K562 (cell line): Measurements from ENCODE around the gene MED29. TPM values are rescaled to one million over a fixed set of nuclear protein-coding genes. Genes with fewer than 3 reads are reported as not detected.

Experiments
- ARHGAP35 ChIP-seq: fragments of 450-650 bp; IDR thresholded peaks from 2 replicates; pipeline ENCODE4 v1.6.1; 2018; ENCODE audit not compliant: partially characterized antibody
- BRD9 ChIP-seq: fragments of 450-650 bp; IDR thresholded peaks from 2 replicates; pipeline ENCODE4 v1.6.1; 2018; ENCODE audit warnings: low read depth; ENCODE audit not compliant: partially characterized antibody
- CBX8 ChIP-seq: fragments of 200-600 bp; sonication (generic); IDR thresholded peaks from 2 replicates; pipeline ENCODE4 v1.6.1; 2012; ENCODE audit warnings: borderline replicate concordance, mixed run types, low read depth, mild to moderate bottlenecking, moderate library complexity, mixed read lengths, low read length, control low read depth, inconsistent platforms; ENCODE audit not compliant: poor library complexity, severe bottlenecking; ENCODE audit errors: extremely low read depth
- GTF2F1 ChIP-seq: IDR thresholded peaks from 2 replicates; pipeline ENCODE4 v1.6.1; 2011; ENCODE audit warnings: low read depth, low read length, improper control_type of control experiment
- HDAC6 ChIP-seq: IDR thresholded peaks from 2 replicates; pipeline ENCODE4 v1.6.1; 2012; ENCODE audit warnings: low read depth, mild to moderate bottlenecking, control low read depth, inconsistent platforms, low read length, moderate library complexity
- RBM34 ChIP-seq: fragments of 200-400 bp; formaldehyde crosslinking; IDR thresholded peaks from 2 replicates; pipeline ENCODE4 v1.6.1; 2018; ENCODE audit warnings: low read length, borderline replicate concordance; ENCODE audit not compliant: insufficient read depth
- ZNF274 ChIP-seq: IDR thresholded peaks from 2 replicates; pipeline ENCODE4 v1.6.1; 2011; ENCODE audit warnings: low read depth, mild to moderate bottlenecking, low read length, moderate library complexity, borderline replicate concordance
- ZNF79 ChIP-seq: fragments of 250-450 bp; sonication (Bioruptor Pico); IDR thresholded peaks from 2 replicates; pipeline ENCODE4 v1.4.0; 2020; ENCODE audit warnings: low read depth, mild to moderate bottlenecking, moderate library complexity
- polyA plus RNA-seq, 8 experiments: library from polyadenylated mRNA; depleted of rRNA in 4 of 8; stranded (reverse) in 5 of 8; unstranded in 3 of 8; fragments of >200 nt; fragmentation: Nextera tagmentation in 2 of 8; fragmentation: Illumina TruSeq in 1 of 8; extraction: Ambion mirVana in 2 of 8; extraction: Trizol in 1 of 8; gene quantifications; 2 replicates each; pipeline versions ENCODE4 v1.2.1 to v1.2.3, GENCODE V29; 2011 to 2014; ENCODE audit warnings: inconsistent platforms in 1 of 8, missing spikeins in 1 of 8
- total RNA-seq, 7 experiments: library from RNA; depleted of rRNA in 6 of 7; stranded (reverse); fragments of >200 nt in 6 of 7; fragmentation: Illumina TruSeq in 2 of 7; extraction: Trizol in 2 of 7; gene quantifications; 2 replicates each; pipeline versions ENCODE4 v1.2.1 to v1.2.3, GENCODE V29; 2011 to 2021; ENCODE audit warnings: low replicate concordance in 1 of 7
- TF ChIP-seq, protein P1 (sequence below): fragments of 450-650 bp; IDR thresholded peaks from 2 replicates; pipeline ENCODE4 v1.6.1; 2016; ENCODE audit warnings: mild to moderate bottlenecking, moderate library complexity
- TF ChIP-seq, protein P2 (sequence below): sonication (generic); formaldehyde crosslinking; IDR thresholded peaks from 2 replicates; pipeline ENCODE4 v1.8.1; 2023; ENCODE audit warnings: mild to moderate bottlenecking, missing genetic modification reagents
- TF ChIP-seq, protein P3 (sequence below): fragments of 450-650 bp; formaldehyde crosslinking; conservative IDR thresholded peaks from 2 replicates; pipeline ENCODE4 v1.4.0; 2022; ENCODE audit warnings: mild to moderate bottlenecking, missing genetic modification characterization

The MED29 gene
- total and polyA plus RNA-seq, 9 of the 15 experiments (the other 6 are each of a cell fraction or from before 2014, with no cell fraction given): 1.8 to 22.6 (median 12.4) TPM

DNA sequence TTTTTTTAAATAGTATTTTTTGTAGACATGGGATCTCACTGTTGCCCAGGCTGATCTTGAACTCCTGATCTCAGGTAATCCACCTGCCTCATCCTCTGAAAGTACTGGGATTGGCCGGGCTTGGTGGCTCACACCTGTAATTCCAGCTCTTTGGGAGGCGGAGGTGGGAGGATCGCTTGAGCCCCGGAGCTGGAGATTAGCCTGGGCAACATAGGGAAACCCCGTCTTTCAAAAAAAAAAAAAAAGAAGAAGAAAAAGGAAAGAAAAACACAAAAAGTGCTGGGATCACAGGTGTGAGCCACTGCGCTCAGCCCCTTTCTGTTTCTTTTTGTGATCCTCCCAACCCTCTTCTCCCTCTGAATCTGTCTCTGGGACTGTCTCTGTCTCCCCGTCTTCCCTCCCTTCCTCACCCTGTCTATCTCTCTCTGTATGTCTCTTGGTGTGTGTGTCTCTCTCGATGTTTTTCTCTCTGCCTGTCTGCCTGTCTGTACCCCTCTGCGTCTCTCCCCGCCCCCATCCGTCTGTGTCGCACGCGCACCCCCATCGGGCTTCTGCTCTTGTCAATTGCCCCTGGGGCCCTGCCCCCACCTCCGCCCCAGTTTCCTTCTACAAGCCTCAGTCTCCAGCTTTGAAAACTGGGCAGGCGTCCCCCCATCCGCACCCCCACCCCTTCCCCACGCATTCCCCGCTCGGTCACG lies 14.9 kb downstream of the MED29 start (continued):
- TF ChIP-seq, protein P1, sequence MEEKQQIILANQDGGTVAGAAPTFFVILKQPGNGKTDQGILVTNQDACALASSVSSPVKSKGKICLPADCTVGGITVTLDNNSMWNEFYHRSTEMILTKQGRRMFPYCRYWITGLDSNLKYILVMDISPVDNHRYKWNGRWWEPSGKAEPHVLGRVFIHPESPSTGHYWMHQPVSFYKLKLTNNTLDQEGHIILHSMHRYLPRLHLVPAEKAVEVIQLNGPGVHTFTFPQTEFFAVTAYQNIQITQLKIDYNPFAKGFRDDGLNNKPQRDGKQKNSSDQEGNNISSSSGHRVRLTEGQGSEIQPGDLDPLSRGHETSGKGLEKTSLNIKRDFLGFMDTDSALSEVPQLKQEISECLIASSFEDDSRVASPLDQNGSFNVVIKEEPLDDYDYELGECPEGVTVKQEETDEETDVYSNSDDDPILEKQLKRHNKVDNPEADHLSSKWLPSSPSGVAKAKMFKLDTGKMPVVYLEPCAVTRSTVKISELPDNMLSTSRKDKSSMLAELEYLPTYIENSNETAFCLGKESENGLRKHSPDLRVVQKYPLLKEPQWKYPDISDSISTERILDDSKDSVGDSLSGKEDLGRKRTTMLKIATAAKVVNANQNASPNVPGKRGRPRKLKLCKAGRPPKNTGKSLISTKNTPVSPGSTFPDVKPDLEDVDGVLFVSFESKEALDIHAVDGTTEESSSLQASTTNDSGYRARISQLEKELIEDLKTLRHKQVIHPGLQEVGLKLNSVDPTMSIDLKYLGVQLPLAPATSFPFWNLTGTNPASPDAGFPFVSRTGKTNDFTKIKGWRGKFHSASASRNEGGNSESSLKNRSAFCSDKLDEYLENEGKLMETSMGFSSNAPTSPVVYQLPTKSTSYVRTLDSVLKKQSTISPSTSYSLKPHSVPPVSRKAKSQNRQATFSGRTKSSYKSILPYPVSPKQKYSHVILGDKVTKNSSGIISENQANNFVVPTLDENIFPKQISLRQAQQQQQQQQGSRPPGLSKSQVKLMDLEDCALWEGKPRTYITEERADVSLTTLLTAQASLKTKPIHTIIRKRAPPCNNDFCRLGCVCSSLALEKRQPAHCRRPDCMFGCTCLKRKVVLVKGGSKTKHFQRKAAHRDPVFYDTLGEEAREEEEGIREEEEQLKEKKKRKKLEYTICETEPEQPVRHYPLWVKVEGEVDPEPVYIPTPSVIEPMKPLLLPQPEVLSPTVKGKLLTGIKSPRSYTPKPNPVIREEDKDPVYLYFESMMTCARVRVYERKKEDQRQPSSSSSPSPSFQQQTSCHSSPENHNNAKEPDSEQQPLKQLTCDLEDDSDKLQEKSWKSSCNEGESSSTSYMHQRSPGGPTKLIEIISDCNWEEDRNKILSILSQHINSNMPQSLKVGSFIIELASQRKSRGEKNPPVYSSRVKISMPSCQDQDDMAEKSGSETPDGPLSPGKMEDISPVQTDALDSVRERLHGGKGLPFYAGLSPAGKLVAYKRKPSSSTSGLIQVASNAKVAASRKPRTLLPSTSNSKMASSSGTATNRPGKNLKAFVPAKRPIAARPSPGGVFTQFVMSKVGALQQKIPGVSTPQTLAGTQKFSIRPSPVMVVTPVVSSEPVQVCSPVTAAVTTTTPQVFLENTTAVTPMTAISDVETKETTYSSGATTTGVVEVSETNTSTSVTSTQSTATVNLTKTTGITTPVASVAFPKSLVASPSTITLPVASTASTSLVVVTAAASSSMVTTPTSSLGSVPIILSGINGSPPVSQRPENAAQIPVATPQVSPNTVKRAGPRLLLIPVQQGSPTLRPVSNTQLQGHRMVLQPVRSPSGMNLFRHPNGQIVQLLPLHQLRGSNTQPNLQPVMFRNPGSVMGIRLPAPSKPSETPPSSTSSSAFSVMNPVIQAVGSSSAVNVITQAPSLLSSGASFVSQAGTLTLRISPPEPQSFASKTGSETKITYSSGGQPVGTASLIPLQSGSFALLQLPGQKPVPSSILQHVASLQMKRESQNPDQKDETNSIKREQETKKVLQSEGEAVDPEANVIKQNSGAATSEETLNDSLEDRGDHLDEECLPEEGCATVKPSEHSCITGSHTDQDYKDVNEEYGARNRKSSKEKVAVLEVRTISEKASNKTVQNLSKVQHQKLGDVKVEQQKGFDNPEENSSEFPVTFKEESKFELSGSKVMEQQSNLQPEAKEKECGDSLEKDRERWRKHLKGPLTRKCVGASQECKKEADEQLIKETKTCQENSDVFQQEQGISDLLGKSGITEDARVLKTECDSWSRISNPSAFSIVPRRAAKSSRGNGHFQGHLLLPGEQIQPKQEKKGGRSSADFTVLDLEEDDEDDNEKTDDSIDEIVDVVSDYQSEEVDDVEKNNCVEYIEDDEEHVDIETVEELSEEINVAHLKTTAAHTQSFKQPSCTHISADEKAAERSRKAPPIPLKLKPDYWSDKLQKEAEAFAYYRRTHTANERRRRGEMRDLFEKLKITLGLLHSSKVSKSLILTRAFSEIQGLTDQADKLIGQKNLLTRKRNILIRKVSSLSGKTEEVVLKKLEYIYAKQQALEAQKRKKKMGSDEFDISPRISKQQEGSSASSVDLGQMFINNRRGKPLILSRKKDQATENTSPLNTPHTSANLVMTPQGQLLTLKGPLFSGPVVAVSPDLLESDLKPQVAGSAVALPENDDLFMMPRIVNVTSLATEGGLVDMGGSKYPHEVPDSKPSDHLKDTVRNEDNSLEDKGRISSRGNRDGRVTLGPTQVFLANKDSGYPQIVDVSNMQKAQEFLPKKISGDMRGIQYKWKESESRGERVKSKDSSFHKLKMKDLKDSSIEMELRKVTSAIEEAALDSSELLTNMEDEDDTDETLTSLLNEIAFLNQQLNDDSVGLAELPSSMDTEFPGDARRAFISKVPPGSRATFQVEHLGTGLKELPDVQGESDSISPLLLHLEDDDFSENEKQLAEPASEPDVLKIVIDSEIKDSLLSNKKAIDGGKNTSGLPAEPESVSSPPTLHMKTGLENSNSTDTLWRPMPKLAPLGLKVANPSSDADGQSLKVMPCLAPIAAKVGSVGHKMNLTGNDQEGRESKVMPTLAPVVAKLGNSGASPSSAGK: no peak
- TF ChIP-seq HDAC6: no peak
- no peak for TF ChIP-seq ZNF79 (CRISPR knock-in tag)
- no peak for TF ChIP-seq CBX8
- TF ChIP-seq BRD9: peak; percentile 51
- no peak for TF ChIP-seq GTF2F1
- TF ChIP-seq, protein P2, sequence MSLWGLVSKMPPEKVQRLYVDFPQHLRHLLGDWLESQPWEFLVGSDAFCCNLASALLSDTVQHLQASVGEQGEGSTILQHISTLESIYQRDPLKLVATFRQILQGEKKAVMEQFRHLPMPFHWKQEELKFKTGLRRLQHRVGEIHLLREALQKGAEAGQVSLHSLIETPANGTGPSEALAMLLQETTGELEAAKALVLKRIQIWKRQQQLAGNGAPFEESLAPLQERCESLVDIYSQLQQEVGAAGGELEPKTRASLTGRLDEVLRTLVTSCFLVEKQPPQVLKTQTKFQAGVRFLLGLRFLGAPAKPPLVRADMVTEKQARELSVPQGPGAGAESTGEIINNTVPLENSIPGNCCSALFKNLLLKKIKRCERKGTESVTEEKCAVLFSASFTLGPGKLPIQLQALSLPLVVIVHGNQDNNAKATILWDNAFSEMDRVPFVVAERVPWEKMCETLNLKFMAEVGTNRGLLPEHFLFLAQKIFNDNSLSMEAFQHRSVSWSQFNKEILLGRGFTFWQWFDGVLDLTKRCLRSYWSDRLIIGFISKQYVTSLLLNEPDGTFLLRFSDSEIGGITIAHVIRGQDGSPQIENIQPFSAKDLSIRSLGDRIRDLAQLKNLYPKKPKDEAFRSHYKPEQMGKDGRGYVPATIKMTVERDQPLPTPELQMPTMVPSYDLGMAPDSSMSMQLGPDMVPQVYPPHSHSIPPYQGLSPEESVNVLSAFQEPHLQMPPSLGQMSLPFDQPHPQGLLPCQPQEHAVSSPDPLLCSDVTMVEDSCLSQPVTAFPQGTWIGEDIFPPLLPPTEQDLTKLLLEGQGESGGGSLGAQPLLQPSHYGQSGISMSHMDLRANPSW (CRISPR knock-in tag): no peak
- TF ChIP-seq, protein P3, sequence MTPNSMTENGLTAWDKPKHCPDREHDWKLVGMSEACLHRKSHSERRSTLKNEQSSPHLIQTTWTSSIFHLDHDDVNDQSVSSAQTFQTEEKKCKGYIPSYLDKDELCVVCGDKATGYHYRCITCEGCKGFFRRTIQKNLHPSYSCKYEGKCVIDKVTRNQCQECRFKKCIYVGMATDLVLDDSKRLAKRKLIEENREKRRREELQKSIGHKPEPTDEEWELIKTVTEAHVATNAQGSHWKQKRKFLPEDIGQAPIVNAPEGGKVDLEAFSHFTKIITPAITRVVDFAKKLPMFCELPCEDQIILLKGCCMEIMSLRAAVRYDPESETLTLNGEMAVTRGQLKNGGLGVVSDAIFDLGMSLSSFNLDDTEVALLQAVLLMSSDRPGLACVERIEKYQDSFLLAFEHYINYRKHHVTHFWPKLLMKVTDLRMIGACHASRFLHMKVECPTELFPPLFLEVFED (CRISPR knock-in tag): peak; percentile 73; the same call in 1 of the 2 replicates
- no peak for TF ChIP-seq RBM34
- no peak for TF ChIP-seq ZNF274
- TF ChIP-seq ARHGAP35: no peak
